NCI-H1105 (cell line): ENCODE results near the gene ACAP3.

Source experiments
- DNase-seq: peaks from one replicate; lab custom pipeline; 2025; lab: John Stamatoyannopoulos, UW

ACAP3 gene

DNA sequence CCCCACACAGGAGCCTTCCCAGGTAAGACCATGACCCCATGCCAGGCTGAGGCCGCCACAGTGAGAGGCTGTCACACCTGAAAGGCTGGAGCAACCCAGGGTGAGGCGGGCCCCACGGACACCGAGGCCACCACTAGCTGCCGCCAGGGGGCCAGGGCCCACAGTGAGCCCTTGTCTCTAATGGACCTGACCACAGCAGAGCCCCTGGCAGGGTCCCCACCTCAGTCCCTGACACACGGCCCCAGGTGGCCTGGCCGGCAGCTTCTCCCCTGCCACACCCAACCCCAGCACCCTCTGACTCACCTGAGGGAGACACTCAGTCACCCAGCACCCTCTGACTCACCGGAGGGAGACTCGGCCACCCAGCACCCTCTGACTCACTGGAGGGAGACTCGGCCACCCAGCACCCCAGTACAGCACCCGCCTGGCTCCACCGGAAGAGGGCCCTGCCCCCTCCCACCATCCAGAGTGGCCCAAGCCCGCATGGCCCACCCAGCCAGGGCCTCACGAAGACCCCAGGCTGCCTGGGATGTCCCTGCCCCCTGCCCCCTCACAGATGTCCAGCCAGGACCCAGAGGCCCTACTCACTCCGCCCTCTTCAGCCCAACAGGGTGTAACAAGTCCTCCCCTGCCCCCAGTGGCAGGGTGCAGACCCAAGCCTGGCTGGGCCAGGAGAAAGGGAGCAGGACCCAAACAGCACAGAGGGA is 37.1 kb upstream of the ACAP3 start:
- no peak for DNase-seq

DNA sequence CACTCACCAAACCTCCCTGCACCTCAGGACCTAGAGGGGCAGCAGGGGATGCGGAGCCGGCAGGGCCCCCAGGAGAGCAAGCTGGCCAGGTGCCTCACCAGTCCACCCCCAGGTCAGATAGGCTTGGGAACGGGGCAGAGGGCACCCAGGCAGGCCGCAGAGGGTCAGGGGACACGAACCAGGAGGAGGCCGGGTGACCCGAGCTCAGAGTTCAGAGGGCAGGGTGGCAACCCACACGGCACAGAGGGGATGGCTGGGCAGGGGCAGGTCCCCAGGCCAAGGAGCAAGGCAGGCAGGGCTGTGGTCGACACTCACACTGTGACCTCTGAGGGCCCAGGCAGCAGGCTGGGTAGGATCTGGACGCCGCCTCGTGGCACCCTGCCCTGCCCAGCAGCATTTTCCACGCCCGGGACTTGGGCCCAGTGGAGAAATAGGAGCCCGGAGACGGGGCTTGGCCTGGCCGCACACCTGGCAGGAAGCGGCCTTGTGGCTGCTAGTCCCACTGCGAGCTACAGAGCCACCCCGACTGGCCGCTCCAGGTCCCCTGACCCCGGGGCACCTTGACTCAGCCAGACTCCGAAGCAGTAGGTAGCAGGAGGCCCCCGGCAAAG is 36.2 kb upstream of the ACAP3 start:
- DNase-seq, result no peak

DNA sequence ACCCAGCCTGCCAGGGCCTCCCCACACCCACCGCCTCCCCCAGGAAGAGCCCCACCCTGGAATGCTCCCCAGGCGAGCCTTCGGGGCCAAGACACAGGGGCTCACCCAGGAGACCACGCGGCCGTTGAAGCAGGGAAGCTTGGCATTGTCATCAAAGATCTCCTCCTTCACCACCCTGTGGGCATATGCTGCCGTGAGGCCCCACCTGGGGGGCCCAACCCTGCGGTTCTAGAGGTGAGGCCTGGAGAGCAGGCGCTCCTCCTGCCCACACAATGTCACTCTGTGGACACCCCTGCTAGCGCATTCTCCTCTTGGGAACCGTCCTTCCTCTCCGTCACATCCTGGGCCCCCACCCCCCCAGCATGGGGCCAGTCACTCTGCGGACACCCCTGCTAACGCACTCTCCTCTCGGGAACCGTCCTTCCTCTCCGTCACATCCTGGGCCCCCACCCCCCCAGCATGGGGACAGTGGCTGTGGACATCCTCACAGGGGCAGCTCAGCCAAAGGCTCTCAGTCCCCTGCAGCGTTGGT is 34.9 kb upstream of the ACAP3 start:
- DNase-seq, result no peak

DNA sequence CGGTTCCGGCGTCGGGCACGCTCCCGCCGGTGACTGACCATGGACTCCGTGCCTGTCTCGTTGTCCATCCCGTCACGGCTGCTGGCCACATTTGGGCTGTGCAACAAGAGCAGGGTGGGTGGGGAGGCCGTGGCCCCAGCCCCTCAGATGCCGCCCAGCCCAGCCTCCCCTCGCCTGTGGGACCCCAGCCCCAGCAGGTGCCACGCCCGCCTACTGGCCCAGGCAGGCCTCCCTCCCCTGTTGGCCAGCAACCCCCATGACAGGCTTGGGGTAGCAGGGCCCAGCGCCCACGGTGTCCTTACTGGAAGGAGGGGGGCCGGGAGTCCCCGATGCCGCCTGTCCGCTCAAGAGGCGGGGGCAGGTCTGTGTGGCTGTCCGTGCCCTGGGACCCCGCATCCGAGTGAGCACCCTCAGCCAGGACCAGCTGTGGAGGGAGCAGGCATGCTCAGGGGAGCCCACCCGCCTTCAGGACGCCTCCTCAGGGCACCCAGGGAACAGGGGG is 34.4 kb upstream of the ACAP3 start:
- no peak for DNase-seq

DNA sequence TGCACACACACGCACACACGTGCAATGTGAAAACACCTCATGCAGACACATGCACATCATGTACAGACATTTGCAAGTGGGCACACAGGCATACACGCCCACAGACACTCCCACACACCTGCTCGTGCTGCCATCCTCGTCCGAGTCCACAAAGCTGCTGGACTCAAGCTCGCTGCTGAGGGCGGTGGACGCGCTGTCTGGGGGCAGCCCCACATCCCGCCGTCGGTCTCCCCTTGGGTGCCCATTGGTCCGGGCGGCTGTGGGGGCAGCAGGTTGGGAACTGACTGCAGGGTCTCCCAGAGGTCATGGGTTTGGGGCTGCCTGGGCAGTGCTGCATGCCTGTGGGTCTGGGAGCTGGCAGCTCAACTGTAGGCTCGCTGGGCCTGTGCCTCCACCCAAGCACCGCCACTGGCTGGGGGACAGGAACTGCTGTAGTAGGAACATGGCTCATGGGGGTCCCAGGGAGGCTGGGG is 33.9 kb upstream of the ACAP3 start:
- DNase-seq, result no peak

DNA sequence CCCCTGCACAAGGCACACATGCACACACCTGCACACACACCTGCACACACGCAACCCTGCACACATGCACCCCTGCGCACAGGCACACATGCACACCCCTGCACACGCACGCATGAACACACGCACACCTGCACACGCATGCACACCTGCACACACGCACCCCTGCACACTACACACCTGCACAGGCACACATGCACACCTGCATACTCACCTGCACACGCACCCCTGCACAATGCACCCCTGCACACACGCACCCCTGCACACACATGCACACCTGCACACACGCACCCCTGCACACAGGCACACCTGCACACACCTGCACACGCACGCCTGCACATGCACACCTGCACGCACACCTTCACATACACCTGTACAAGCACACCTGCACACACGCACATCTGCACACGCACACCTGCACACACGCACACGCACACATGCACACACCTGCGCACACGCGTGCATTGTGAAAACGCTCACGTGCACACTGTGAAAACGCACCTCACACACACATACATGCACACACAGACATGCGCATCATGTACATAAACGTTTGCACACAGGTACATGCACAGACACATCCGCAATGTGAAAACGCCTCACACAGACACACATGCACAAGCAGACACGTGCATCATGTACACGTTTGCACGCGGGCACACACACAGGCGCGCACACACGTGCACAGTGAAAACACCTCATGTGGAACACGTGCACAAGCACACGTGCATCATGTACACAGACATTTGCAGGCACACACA is 33.2 kb upstream of the ACAP3 start:
- no peak for DNase-seq

DNA sequence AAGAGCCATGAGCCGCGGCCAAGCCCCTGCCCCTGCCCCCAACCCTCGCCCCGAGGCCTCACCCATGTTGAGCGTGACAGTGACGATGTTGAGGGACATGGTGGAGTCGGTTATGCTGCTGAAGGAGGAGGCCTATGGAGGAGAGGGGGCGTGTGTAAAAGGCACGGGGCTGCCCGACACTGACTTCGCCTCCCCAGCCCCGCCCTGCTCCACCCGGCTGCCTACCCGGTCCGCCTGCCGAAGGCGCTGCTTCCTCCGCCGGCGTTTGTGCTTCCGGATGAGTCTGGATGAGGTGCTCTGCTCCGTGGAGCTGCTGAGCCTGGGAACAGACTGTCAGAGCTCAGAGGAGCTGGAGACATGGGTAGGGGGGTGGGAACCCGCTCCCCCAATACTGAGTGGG is 32.5 kb upstream of the ACAP3 start:
- no peak for DNase-seq

DNA sequence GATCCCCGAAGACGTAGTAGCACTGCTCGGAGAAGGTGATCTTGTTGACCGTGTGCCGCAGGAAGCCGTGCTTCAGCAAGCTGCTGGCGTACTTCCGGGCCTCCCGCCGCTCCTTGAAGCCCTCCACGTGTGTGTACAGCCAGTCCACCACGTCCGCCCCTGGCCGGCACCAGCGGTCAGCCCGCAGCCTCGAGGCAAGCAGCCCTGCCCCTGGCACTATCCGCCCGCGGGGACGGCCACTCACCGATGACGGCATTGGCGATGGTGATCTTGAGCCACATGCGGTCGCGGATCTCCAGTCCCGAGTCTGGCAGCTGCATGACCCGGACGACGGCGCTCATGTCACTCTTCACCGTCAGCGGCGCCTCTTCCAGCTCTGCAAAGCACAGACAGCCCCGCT is 30.5 kb upstream of the ACAP3 start:
- no peak for DNase-seq

DNA sequence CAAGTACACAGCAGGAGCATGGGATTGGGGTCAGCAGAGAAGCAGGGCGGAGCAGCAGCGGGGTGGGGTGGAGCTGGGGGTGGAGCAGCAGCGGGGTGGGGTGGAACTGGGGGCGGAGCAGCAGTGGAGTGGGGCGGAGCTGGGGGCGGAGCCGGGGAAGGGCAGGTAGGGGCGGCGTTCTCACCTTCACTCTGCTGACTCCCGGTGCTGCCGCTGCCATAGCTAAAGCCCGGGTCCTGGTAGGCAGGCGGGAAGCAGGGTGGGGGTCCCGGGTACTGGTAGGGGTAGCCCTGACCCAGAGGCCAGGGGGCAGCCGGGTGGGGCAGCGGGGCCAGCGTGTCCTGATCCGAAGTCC is 30.0 kb upstream of the ACAP3 start:
- DNase-seq, result no peak

DNA sequence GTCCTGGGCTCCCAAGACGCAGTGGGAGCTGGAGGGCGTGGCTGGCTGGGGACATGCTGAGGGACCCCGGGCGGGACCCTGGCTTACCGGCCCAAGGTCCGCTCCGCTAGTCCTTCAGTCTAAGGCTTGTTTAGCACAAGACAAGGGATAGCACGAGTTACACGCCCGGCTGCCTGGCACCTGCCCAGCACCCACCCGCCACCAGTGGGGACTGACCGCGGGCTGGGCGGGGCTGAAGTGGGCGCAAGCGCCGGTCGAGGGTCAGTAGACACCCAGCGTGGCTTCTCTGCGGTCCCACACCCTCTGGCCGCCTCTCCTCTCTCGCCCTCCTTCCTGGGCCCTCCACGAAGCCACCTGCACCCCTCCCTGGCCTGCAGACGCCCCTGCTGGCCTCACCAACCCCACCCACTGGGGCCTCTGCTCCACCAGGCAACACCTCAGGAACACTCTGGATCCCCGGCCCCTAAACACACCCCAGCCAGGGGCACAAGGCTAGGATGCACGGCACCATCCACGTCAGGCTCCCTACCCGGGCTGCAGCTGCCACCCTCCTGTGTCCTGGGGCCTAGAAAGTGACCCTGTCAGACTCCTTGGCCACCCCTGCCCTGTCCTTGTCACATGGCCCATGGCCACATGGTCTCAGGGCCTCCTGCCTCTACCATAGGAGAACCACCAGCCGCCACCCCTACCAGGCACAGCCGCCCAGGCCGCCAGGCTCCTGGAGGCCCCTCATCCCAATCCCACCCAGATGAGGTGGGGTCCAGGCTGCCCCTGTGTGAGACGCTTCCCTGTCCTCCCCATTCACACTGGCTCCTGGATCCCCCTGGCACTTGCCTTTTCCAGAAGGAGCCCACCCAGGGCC is 29.4 kb upstream of the ACAP3 start:
- DNase-seq, result no peak

DNA sequence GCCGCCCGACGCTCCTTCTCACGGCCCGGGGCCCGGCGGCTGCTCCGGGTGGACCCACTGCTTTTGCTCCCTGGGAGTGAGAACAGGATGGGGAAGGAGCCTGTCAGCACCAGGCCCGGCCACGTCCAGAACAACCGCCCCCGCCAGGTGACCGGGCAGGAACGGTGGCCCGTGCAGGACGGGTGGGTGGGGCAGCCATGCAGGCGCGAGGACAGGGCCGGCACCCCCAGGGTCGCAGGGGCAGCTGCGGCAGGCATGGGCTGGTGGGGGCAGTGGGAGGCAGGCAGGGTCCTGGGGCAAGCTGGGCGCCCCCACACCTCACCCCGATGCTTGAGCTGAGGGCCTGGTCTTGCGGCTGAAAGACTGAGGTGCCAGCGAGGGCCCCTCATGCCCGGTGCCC is 28.7 kb upstream of the ACAP3 start:
- DNase-seq, result no peak

DNA sequence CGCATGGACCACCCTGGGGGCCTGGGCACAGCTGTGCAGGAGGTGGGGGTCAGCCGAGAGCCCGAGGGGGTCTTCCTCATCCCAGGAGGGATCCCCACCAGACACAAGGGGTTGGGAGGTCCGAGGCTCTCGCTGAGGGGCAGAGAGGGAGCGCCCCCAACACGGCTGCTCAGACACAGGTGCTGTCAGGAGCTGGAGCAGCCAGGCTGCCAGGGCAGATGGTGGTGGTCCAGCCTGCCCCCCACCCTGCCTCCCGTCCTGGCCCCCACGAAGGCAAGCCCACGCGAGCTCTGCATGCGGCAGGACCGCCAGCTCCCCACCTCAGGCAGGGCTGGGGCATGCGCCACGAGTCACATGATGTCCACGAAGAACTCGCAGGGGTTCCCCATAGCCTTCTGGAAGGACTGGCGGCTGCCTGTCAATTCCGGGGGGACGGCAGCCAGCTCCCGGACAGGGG is 28.1 kb upstream of the ACAP3 start:
- DNase-seq, result no peak

DNA sequence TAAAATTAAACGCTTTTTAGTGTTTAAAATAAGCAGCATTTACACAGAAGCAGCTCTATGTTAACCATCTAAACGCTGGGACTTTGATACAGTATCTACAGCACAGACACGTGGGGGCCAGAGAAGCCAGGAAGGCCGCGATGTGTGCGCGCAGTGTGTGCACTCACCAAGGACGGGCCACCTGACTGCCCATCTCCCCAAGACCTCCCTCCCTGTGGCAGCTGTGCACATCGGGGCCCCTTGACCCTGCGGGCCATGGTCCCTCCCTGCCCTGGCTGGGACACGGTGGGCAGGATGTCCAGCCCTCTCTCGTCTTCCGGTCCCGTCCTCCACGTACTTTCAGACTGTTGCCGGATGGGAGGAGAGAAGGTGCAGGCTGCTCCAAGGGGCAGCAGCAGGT is 27.6 kb upstream of the ACAP3 start:
- no peak for DNase-seq

DNA sequence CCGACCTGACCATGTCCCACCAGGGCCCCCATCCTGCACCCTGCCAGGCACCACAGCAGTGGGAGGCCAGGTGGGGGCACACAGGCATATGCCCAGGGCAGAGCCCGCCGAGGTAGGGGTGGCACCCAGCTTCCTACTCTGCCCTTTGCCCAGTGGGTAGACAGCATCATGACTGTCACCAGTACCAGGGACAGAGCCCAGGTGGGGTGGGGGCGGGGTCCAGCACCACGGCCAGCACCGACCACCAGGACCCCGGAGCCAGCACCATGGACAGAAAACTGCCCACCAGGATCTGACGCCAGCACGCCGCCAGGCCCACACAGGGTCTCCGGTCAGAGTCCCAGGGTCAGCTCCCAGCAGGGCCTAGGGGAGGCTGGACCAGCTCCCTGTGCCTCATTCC is 27.1 kb upstream of the ACAP3 start:
- no peak for DNase-seq

DNA sequence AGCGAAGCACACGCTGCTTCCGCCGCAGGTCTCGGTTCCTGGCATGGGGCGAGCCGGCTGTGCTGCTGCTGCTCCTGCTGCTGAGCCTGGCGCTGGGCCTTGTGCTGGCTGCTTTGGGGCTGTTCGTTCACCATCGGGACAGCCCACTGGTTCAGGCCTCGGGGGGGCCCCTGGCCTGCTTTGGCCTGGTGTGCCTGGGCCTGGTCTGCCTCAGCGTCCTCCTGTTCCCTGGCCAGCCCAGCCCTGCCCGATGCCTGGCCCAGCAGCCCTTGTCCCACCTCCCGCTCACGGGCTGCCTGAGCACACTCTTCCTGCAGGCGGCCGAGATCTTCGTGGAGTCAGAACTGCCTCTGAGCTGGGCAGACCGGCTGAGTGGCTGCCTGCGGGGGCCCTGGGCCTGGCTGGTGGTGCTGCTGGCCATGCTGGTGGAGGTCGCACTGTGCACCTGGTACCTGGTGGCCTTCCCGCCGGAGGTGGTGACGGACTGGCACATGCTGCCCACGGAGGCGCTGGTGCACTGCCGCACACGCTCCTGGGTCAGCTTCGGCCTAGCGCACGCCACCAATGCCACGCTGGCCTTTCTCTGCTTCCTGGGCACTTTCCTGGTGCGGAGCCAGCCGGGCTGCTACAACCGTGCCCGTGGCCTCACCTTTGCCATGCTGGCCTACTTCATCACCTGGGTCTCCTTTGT is 26.0 kb upstream of the ACAP3 start:
- DNase-seq, result no peak

DNA sequence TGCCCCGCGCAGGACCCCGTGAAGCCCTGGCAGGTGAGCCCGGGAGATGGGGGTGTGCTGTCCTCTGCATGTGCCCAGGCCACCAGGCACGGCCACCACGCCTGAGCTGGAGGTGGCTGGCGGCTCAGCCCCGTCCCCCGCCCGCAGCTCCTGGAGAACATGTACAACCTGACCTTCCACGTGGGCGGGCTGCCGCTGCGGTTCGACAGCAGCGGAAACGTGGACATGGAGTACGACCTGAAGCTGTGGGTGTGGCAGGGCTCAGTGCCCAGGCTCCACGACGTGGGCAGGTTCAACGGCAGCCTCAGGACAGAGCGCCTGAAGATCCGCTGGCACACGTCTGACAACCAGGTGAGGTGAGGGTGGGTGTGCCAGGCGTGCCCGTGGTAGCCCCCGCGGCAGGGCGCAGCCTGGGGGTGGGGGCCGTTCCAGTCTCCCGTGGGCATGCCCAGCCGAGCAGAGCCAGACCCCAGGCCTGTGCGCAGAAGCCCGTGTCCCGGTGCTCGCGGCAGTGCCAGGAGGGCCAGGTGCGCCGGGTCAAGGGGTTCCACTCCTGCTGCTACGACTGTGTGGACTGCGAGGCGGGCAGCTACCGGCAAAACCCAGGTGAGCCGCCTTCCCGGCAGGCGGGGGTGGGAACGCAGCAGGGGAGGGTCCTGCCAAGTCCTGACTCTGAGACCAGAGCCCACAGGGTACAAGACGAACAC is 25.2 kb upstream of the ACAP3 start:
- DNase-seq, result no peak

DNA sequence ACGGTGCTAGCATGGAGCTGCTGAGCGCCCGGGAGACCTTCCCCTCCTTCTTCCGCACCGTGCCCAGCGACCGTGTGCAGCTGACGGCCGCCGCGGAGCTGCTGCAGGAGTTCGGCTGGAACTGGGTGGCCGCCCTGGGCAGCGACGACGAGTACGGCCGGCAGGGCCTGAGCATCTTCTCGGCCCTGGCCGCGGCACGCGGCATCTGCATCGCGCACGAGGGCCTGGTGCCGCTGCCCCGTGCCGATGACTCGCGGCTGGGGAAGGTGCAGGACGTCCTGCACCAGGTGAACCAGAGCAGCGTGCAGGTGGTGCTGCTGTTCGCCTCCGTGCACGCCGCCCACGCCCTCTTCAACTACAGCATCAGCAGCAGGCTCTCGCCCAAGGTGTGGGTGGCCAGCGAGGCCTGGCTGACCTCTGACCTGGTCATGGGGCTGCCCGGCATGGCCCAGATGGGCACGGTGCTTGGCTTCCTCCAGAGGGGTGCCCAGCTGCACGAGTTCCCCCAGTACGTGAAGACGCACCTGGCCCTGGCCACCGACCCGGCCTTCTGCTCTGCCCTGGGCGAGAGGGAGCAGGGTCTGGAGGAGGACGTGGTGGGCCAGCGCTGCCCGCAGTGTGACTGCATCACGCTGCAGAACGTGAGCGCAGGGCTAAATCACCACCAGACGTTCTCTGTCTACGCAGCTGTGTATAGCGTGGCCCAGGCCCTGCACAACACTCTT is 24.5 kb upstream of the ACAP3 start:
- DNase-seq, result no peak

DNA sequence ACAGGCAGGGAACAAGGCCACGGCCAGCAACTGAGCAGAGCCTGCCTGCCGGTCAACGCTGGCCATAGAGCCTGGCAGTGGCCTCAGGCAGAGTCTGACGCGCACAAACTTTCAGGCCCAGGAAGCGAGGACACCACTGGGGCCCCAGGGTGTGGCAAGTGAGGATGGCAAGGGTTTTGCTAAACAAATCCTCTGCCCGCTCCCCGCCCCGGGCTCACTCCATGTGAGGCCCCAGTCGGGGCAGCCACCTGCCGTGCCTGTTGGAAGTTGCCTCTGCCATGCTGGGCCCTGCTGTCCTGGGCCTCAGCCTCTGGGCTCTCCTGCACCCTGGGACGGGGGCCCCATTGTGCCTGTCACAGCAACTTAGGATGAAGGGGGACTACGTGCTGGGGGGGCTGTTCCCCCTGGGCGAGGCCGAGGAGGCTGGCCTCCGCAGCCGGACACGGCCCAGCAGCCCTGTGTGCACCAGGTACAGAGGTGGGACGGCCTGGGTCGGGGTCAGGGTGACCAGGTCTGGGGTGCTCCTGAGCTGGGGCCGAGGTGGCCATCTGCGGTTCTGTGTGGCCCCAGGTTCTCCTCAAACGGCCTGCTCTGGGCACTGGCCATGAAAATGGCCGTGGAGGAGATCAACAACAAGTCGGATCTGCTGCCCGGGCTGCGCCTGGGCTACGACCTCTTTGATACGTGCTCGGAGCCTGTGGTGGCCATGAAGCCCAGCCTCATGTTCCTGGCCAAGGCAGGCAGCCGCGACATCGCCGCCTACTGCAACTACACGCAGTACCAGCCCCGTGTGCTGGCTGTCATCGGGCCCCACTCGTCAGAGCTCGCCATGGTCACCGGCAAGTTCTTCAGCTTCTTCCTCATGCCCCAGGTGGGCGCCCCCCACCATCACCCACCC is 23.6 kb upstream of the ACAP3 start, which contains the start of gene TAS1R3:
Gene TAS1R3 (plus strand): TSS at position 213 of the 898 bp plus-strand sequence. CDS start 66 bp downstream, at position 279.
- peak; percentile 16 for DNase-seq
